Measurements from ENCODE around the gene AP3S1. TPM values are rescaled to one million over a fixed set of nuclear protein-coding genes. Genes with fewer than 3 reads are reported as not detected.

Gene AP3S1
- total and polyA plus RNA-seq, 2 of the 13 experiments (the other 11 are each of a cell fraction or from before 2014, with no cell fraction given) = 50.5 to 85.9 TPM

DNA sequence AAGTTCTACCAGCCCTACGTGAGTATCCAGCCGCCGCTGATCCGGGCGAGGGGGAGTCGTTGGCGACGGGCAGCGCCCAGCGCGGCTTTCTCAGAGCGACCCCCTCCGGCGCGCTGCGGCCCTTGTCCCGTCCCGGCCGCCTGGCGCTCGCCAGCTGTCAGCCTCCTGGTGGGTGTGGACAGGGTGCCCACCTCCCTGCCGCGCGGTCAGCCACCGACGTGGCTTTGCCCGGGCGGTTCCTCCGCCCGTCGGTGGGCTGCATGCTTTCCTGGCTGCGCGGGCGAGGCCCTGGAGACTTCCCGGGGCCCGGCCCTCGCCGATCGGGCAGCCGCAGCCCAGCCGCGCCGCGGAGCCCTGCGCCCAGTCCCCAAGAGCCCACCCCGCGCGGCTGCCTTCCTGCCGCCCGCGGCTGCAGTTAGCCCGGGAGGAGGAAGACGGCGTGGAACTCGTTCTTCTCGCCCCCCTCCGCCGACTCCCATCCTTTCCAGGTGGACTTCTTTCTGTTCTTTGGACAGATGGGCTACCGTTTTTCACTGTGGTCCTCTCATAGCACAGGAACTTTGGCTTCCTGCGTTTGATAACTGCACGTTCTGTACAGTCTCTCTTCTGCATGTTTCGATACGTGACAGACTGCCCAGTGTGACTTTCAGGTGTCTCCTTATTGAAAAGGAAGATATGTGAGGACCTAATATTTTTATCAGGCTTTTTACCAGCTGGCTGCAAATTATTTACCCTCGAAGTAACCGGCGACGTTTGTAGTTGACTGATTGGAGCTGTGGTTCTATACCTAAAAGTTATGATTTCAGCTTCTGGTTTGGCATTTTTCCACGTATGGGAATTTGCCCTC lies 577 bp downstream of the AP3S1 start (continued):
- TF ChIP-seq ZNF331 (CRISPR knock-in tag; IDR thresholded peaks at IDR 0.05) (peak; percentile 3; the same call in 1 of the 2 replicates), HOXA3 (CRISPR knock-in tag; IDR thresholded peaks at IDR 0.05) (no peak; the same call in 1 of the 2 replicates), ATF7-NPFF (CRISPR knock-in tag; IDR thresholded peaks at IDR 0.05; ENCODE audit: low read depth) (peak; percentile 4; the same call in 1 of the 2 replicates), POLR2A (IDR thresholded peaks at IDR 0.05; ENCODE audit: insufficient read depth in 1 of 2, low read depth in 2 of 2, low read length in 2 of 2) (no peak), ZC3H4 (CRISPR knock-in tag; IDR thresholded peaks at IDR 0.05; ENCODE audit: borderline replicate concordance) (no peak), YEATS4 (CRISPR knock-in tag; IDR thresholded peaks at IDR 0.05; ENCODE audit: borderline replicate concordance) (peak; percentile 88), HNRNPK (IDR thresholded peaks at IDR 0.05; ENCODE audit: low read depth, low read length, poor library complexity, severe bottlenecking) (peak; percentile 78)
- TF ChIP-seq, protein P1, sequence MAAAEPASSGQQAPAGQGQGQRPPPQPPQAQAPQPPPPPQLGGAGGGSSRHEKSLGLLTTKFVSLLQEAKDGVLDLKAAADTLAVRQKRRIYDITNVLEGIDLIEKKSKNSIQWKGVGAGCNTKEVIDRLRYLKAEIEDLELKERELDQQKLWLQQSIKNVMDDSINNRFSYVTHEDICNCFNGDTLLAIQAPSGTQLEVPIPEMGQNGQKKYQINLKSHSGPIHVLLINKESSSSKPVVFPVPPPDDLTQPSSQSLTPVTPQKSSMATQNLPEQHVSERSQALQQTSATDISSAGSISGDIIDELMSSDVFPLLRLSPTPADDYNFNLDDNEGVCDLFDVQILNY (CRISPR knock-in tag; conservative IDR thresholded peaks at IDR 0.05) = no peak
- TF ChIP-seq, protein P2, sequence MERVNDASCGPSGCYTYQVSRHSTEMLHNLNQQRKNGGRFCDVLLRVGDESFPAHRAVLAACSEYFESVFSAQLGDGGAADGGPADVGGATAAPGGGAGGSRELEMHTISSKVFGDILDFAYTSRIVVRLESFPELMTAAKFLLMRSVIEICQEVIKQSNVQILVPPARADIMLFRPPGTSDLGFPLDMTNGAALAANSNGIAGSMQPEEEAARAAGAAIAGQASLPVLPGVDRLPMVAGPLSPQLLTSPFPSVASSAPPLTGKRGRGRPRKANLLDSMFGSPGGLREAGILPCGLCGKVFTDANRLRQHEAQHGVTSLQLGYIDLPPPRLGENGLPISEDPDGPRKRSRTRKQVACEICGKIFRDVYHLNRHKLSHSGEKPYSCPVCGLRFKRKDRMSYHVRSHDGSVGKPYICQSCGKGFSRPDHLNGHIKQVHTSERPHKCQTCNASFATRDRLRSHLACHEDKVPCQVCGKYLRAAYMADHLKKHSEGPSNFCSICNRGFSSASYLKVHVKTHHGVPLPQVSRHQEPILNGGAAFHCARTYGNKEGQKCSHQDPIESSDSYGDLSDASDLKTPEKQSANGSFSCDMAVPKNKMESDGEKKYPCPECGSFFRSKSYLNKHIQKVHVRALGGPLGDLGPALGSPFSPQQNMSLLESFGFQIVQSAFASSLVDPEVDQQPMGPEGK (CRISPR knock-in tag; IDR thresholded peaks at IDR 0.05) = peak; percentile 11; the same call in 1 of the 2 replicates
- TF ChIP-seq, protein P3, sequence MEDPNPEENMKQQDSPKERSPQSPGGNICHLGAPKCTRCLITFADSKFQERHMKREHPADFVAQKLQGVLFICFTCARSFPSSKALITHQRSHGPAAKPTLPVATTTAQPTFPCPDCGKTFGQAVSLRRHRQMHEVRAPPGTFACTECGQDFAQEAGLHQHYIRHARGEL (CRISPR knock-in tag; IDR thresholded peaks at IDR 0.05) = no peak
- TF ChIP-seq, protein P4, sequence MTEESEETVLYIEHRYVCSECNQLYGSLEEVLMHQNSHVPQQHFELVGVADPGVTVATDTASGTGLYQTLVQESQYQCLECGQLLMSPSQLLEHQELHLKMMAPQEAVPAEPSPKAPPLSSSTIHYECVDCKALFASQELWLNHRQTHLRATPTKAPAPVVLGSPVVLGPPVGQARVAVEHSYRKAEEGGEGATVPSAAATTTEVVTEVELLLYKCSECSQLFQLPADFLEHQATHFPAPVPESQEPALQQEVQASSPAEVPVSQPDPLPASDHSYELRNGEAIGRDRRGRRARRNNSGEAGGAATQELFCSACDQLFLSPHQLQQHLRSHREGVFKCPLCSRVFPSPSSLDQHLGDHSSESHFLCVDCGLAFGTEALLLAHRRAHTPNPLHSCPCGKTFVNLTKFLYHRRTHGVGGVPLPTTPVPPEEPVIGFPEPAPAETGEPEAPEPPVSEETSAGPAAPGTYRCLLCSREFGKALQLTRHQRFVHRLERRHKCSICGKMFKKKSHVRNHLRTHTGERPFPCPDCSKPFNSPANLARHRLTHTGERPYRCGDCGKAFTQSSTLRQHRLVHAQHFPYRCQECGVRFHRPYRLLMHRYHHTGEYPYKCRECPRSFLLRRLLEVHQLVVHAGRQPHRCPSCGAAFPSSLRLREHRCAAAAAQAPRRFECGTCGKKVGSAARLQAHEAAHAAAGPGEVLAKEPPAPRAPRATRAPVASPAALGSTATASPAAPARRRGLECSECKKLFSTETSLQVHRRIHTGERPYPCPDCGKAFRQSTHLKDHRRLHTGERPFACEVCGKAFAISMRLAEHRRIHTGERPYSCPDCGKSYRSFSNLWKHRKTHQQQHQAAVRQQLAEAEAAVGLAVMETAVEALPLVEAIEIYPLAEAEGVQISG (CRISPR knock-in tag; IDR thresholded peaks at IDR 0.05) = 0 out of 2 replicates have a peak, but pooled peaks have one; percentile 7
- TF ChIP-seq, protein P5, sequence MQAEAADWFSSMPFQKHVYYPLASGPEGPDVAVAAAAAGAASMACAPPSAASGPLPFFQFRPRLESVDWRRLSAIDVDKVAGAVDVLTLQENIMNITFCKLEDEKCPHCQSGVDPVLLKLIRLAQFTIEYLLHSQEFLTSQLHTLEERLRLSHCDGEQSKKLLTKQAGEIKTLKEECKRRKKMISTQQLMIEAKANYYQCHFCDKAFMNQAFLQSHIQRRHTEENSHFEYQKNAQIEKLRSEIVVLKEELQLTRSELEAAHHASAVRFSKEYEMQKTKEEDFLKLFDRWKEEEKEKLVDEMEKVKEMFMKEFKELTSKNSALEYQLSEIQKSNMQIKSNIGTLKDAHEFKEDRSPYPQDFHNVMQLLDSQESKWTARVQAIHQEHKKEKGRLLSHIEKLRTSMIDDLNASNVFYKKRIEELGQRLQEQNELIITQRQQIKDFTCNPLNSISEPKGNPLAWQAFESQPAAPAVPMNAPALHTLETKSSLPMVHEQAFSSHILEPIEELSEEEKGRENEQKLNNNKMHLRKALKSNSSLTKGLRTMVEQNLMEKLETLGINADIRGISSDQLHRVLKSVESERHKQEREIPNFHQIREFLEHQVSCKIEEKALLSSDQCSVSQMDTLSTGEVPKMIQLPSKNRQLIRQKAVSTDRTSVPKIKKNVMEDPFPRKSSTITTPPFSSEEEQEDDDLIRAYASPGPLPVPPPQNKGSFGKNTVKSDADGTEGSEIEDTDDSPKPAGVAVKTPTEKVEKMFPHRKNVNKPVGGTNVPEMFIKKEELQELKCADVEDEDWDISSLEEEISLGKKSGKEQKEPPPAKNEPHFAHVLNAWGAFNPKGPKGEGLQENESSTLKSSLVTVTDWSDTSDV (CRISPR knock-in tag; IDR thresholded peaks at IDR 0.05) = 0 out of 2 replicates have a peak, but pooled peaks have one; percentile 63
- TF ChIP-seq, protein P6, sequence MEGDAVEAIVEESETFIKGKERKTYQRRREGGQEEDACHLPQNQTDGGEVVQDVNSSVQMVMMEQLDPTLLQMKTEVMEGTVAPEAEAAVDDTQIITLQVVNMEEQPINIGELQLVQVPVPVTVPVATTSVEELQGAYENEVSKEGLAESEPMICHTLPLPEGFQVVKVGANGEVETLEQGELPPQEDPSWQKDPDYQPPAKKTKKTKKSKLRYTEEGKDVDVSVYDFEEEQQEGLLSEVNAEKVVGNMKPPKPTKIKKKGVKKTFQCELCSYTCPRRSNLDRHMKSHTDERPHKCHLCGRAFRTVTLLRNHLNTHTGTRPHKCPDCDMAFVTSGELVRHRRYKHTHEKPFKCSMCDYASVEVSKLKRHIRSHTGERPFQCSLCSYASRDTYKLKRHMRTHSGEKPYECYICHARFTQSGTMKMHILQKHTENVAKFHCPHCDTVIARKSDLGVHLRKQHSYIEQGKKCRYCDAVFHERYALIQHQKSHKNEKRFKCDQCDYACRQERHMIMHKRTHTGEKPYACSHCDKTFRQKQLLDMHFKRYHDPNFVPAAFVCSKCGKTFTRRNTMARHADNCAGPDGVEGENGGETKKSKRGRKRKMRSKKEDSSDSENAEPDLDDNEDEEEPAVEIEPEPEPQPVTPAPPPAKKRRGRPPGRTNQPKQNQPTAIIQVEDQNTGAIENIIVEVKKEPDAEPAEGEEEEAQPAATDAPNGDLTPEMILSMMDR (CRISPR knock-in tag; IDR thresholded peaks at IDR 0.05) = peak; percentile 65
- TF ChIP-seq, protein P7, sequence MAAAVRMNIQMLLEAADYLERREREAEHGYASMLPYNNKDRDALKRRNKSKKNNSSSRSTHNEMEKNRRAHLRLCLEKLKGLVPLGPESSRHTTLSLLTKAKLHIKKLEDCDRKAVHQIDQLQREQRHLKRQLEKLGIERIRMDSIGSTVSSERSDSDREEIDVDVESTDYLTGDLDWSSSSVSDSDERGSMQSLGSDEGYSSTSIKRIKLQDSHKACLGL (CRISPR knock-in tag; IDR thresholded peaks at IDR 0.05) = no peak

Data from HepG2 (cell line).